ENCODE results near the gene CNOT2.

Gene CNOT2

DNA sequence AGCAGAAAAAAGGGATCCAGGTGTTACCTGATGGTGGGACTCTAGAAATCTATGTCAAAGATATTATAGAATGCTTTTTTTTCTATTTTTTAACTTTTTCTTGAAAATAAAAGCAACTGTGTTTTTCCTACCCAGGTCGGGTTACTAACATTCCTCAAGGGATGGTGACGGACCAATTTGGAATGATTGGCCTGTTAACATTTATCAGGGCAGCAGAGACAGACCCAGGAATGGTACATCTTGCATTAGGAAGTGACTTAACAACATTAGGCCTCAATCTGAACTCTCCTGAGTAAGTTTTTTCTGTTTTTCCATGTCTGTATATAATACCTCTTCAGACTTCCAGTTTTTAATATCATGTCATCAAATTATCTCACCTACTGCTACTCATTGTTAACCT lies 95.3 kb downstream of the CNOT2 start:
- in situ Hi-C loops (cut with HindIII; ENCODE audit: low pct_ligation_motif_present, low sequenced_read_pairs): no loop called here
- H3K27me3 ChIP-seq (replicated peaks): no peaks in the 10 kb centered on the region
- no peak overlapping the region for H3K4me3 ChIP-seq (ENCODE audit: low read depth, low read length)
- TF ChIP-seq, protein P1, sequence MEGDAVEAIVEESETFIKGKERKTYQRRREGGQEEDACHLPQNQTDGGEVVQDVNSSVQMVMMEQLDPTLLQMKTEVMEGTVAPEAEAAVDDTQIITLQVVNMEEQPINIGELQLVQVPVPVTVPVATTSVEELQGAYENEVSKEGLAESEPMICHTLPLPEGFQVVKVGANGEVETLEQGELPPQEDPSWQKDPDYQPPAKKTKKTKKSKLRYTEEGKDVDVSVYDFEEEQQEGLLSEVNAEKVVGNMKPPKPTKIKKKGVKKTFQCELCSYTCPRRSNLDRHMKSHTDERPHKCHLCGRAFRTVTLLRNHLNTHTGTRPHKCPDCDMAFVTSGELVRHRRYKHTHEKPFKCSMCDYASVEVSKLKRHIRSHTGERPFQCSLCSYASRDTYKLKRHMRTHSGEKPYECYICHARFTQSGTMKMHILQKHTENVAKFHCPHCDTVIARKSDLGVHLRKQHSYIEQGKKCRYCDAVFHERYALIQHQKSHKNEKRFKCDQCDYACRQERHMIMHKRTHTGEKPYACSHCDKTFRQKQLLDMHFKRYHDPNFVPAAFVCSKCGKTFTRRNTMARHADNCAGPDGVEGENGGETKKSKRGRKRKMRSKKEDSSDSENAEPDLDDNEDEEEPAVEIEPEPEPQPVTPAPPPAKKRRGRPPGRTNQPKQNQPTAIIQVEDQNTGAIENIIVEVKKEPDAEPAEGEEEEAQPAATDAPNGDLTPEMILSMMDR (IDR thresholded peaks at IDR 0.05; ENCODE audit: low read depth, low read length, missing control alignments): no peak
- peak overlapping the region; percentile 14 for H3K27ac ChIP-seq
- DNase-seq: peak; percentile 46
- peaks cover 31% of the 10 kb centered on the region for H3K36me3 ChIP-seq (replicated peaks)

GRCh38 chr12:70351076-70351475 lies 107.8 kb downstream of the CNOT2 start:
- Histone ChIP-seq H3K4me3 (ENCODE audit: low read depth, low read length) (no peak overlapping the region), H3K27ac (no peak overlapping the region), H3K36me3 (replicated peaks) (peaks cover 10% of the 10 kb centered on the region), H3K27me3 (replicated peaks) (no peaks in the 10 kb centered on the region)
- in situ Hi-C loops (cut with HindIII; ENCODE audit: low pct_ligation_motif_present, low sequenced_read_pairs): no loop called here
- DNase-seq: no peak
- TF ChIP-seq, protein P1 (IDR thresholded peaks at IDR 0.05; ENCODE audit: low read depth, low read length, missing control alignments): no peak

GRCh38 chr12:70353780-70354660 lies 110.8 kb downstream of the CNOT2 start:
- Histone ChIP-seq H3K27ac (no peak overlapping the region), H3K4me3 (ENCODE audit: low read depth, low read length) (no peak overlapping the region), H3K36me3 (replicated peaks) (peaks cover 8% of the 10 kb centered on the region), H3K27me3 (replicated peaks) (no peaks in the 10 kb centered on the region)
- DNase-seq: no peak
- TF ChIP-seq, protein P1 (IDR thresholded peaks at IDR 0.05; ENCODE audit: low read depth, low read length, missing control alignments): no peak
- in situ Hi-C loops (cut with HindIII; ENCODE audit: low pct_ligation_motif_present, low sequenced_read_pairs): no loop called here

DNA sequence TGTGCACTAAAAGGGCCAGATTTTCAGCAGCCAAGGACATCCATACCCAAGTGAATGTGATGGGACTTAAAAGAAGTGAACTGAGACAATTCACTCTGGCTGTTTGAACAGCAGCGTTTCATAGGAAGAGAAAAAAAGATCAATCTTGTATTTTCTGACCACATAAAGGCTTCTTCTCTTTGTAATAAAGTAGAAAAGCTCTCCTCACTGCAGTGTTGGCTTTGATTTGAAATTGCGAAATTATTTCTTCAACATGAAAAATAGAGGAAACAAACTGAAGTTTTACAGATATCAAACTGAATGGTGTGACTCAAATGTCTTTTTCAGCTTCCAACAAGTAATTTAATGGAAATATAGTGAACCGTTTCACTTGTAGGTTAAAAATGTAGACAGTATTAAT lies 111.6 kb downstream of the CNOT2 start:
- H3K36me3 ChIP-seq (replicated peaks): peaks cover 8% of the 10 kb centered on the region
- H3K4me3 ChIP-seq (ENCODE audit: low read depth, low read length): no peak overlapping the region
- TF ChIP-seq, protein P1 (IDR thresholded peaks at IDR 0.05; ENCODE audit: low read depth, low read length, missing control alignments): no peak
- in situ Hi-C loops (cut with HindIII; ENCODE audit: low pct_ligation_motif_present, low sequenced_read_pairs): no loop called here
- H3K27me3 ChIP-seq (replicated peaks): no peaks in the 10 kb centered on the region
- no peak overlapping the region for H3K27ac ChIP-seq
- DNase-seq: no peak

- no peak overlapping the region for H3K27ac ChIP-seq
- H3K36me3 ChIP-seq (replicated peaks): peaks cover 8% of the 10 kb centered on the region
- no peak for DNase-seq
- no peaks in the 10 kb centered on the region for H3K27me3 ChIP-seq (replicated peaks)
- TF ChIP-seq, protein P1 (IDR thresholded peaks at IDR 0.05; ENCODE audit: low read depth, low read length, missing control alignments): no peak
- no peak overlapping the region for H3K4me3 ChIP-seq (ENCODE audit: low read depth, low read length)
- in situ Hi-C loops (cut with HindIII; ENCODE audit: low pct_ligation_motif_present, low sequenced_read_pairs): no loop called here
Observed at GRCh38 chr12:70355972-70356371, 112.7 kb downstream of the CNOT2 start.
